ENCODE results near the gene CCM2.
A peak's percentile ranks its signal among the peaks of the same experiment; 100 is the strongest.

The CCM2 gene

GRCh38 chr7:45084901-45085618 is 85.1 kb downstream of the CCM2 start:
- DNase-seq: no peak

DNA sequence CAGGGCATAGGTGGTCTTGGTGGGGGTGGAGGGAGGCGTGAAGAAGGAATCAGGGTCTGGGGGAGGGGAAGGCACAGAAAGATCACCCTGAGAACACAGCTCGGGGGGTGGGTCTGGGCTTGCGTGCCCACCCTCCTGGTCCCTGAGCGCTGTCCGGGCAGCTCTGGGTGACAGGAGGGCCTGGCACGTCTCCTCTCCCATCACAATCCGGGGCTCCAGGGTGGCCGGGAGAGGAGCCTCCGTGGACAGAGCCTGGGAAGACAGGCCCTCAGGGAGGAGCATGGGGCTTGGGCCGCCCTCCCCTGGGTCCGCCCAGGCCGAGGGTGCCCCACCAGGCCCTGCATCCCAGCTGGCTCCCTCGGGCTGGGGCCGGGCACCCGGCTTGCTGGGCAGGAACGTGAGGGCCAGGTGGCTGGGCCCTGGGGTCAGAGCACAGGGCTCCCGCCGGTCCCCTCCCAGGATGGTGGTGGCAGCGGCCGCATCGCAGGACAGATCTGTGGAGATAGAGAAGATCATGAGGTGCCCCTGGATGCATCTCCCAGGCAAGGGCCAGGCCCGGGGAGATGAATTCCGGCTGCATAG is 85.7 kb downstream of the CCM2 start:
- no peak for DNase-seq

DNA sequence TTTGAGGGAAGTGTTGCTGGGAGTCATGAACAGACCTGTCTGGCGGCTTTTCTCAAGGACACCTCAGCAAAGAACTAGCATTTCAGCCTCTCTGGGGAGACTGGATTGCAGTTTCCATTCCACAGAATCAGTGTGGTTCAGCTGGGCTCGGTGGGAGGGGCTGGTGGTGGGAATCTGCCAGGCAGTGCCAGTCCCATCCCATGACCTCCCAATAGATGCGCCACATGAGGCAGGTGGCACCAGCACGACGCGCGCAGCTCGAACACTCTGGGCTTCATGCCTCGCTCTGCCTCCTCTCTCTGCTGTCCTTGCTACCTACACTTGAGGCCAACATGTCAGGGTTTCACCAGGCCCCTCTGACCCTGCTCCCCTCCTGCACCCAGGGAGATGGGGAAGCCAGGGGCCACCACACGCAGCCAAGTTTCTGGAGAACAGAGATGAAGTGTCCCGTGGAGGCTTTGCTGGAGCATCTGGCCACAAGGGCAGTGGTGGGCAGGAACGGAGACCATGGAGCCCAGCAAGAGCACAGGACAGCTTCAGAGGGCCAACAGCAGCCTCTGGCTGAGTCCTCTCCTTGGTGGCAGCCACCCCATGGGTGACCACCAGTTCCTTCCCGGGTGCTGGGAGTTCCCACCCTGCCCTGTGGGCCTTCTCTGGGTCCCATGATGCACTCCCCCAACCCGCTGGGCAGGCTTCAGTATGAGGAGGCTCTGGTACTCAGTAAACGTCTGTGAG is 86.5 kb downstream of the CCM2 start:
- DNase-seq: no peak

DNA sequence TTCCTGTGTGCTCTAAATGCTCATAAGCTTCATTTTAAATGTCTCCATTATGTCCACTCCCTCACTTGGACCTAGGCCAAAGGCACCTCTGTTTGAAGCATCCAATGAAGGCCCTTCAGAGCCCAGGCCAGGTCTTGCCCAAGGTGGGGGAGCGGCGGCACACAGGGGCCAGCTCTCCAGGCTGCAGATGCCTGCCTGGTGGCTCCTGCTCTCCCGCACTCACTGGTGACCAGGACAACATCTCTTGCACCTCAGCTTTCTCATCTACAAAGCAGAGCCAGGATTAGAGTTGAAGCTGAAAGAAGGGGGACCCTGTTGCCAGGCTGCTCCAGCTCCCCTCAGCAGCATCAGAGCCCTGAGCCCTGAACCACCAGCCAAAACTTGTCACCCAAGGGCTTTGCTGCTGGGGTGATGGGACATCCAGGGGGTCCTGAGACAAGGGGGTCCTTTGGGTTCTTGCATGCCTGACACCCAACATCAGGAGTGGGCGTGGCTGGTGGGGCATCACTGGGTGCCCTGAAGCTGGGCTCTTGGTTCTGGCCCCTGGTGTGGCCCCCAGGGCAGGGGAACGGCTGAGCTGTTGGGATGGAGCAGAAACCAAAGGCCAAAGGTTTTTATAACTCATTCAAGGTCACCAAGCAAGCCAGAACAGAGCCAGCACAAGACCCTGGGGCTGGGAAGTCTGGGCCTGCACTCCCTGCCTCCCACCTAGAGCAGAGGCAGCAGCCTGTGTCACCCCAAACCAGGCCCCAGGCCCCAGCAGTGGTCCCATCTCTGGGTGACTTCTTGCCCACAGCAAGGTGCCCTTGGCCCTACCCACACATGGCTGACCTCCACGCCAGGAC is 87.5 kb downstream of the CCM2 start:
- no peak for DNase-seq

DNA sequence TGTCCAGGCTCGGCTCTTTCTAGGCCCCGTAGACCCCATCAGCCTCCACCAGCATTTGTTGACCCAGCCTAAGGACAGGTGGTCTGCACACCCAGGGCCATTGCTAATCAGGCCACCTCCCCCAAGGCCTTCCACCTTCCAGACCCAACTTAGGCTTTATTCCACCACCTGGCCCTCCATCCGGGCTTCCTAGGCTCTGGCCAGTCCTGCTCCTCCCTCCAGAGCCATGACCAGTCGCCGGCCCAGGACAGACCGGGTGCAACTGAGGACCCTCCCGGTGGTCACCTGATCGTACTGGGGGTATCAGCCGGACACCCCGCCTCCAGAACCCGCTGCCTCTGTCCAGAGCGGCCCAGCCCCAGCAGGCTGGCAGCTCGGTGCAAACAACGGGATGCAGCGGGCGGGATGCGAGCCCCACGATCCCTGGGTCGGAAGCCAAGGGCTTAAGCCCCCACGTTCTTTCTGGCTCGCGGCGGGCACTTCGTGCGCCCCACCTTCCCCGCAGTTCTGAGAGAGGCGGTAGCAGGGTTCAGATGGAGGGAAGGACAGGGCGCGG is 88.2 kb downstream of the CCM2 start:
- DNase-seq: no peak

GRCh38 chr7:45088821-45089340 is 88.9 kb downstream of the CCM2 start, which contains the start of gene NACAD:
TSS of gene NACAD (minus strand) at chr7:45088969. CDS start at chr7:45088894, 75 bp downstream.
- no peak for DNase-seq

DNA sequence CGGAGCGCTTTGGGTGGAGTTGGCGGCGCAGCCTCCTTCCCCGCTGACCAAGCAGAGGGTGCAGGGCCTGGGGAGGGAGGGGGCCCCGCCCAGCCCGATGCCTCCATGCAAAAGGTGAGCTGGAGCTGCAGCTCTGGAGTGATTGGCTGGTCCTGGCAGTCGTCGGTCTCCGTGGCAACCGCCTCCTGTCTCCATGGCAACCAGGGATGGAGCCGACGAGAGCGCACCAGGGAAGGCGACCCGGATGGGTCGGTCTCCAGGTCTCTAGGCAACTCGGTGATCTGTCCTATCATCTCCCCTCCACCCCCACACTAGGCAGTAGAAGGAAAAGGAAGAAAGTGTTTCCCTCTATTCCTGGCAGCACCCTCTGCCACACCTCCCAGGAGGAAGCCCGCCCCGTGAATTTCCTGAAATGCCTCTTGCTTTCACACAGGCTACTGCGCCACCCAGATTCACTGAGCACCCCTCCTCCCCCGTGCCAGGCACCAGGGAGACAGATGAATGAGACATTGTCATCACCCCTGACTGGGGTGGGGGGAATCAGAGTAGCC is 89.4 kb downstream of the CCM2 start:
- DNase-seq: peak; percentile 91

DNA sequence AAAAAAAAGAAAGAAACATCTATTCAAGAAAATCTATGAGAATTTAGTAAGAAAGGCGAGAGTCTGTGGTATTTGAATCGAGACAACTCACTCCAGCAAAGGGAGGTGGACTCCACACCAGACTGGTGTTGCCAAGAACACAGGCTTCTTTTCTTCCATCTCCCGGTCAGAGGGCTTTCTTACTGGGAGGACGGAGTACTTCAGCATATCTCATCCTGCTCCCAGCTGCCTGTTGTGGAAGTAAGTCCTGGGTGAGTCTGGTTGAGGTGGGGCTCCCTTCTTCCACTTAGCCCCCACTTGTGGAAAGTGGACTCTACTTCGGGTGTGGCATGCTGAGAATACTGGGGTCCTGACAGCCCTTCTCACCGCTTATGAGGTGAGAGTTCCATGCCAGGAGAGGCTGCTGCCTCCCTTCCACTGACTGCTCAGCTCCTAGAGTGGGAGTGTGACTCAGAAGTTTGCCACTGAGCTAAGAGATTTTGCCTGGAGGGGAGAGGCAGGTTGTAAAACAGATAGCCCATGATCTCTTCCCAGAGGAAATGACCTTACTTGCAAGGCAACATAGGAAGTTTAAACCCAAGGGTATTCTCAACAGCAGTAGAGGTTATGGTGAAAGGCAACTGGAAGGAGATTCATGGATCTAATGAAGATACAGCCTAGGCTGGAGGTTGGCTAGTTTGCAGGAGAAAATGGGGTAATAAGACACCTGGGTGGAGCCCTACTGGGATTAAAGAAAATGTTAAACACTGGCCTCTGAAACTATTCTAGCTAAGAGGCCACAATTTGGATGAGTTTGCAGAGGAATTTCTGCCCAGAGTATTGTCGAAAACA is 92.3 kb downstream of the CCM2 start:
- DNase-seq: no peak

DNA sequence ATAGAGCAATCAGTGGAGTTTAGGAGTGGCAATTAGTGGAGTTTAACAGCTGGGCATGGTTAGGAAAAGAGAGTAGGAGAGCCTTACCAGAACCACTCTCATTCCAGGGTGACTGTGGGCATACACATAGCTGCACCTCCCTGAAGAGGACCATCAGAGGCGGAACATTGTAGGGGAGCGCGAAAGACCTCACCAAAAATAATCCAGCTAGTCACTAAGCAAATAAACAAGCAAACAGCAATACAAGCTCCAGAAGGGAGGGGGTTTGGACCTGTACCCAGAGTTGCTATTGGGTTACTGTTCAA is 92.9 kb downstream of the CCM2 start:
- DNase-seq: no peak

- DNase-seq: no peak
Measured at GRCh38 chr7:45098983-45099839, 99.2 kb downstream of the CCM2 start.

GRCh38 chr7:45099891-45100760 is 100.1 kb downstream of the CCM2 start:
- DNase-seq: no peak

- DNase-seq: no peak
Measured at GRCh38 chr7:45100761-45101480, 100.9 kb downstream of the CCM2 start.

DNA sequence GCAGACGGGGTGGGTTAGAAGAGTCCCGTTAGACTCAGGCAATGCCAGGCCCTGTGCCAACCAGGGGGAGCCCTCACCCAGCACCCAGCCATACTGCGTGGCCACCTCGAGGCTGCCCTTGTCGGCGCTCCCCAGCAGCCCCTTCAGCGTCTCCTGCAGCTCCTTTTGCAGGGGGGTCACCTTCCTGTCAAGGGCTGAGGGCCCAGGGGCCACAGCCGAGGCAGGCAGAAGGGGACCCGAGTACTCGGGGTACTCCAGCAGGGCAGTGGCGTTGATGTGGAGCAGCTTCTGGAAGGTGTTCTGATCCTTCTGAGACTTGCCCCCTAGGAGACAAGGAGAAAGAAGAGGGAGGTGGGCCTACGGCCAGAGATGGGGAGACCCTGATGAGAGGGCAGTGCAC is 101.7 kb downstream of the CCM2 start:
- no peak for DNase-seq

GRCh38 chr7:45102785-45103712 is 103.0 kb downstream of the CCM2 start:
- DNase-seq: no peak

- no peak for DNase-seq
Measured at GRCh38 chr7:45103958-45104843, 104.2 kb downstream of the CCM2 start.

DNA sequence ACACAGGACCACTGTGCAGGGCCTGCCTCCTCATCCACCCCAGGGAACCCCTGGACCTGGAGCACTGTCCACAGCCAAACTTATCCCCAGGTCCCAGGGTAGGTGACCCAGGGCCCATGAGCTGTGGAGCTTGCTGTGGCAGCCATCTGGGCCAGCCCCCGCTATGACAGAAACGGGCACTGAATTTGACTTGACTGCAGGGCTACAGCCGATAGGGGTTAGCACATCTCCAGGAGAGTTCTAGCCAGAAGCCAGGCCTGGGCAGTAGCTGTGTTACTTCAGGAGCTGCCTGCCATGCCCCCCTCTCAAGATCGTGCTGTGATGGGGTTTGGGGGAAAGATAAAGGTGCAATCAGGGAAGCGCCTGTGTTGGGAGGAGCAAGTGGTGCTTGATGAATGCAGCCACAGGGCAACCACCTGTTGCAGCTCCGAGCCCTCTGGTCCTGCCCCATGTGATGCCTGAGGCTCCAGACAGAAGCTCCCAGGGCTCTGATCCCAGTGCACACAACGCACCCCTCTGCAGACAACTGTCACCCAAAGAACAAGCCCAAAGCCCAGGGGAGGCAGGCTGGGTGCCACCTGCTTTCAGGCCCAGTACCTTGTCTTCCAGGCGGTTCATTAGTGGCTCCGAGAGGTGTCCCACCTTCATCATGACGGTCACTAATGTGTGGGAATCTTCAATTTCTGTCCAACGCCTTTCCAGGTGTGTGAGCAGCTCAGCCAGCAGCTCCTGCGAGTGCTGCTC is 105.0 kb downstream of the CCM2 start:
- DNase-seq: no peak

Data from NCI-H2227 treated with DMSO at 0.1 percent for 48 hours (cell line).